Loucy (cell line): ENCODE data around the gene SRPK3.

Source experiments
- EZH2phosphoT487 ChIP-seq: fragments of 200-600 bp; IDR thresholded peaks from 2 replicates; pipeline ENCODE4 v1.6.1; 2018; ENCODE audit warnings: antibody characterized with exemption, mild to moderate bottlenecking, moderate library complexity, borderline replicate concordance
- TF ChIP-seq, protein P1 (sequence below): fragments of 200-600 bp; sonication (generic); conservative IDR thresholded peaks from 2 replicates; pipeline ENCODE4 v1.5.1; 2014; ENCODE audit warnings: mild to moderate bottlenecking, antibody characterized with exemption, low read length

DNA sequence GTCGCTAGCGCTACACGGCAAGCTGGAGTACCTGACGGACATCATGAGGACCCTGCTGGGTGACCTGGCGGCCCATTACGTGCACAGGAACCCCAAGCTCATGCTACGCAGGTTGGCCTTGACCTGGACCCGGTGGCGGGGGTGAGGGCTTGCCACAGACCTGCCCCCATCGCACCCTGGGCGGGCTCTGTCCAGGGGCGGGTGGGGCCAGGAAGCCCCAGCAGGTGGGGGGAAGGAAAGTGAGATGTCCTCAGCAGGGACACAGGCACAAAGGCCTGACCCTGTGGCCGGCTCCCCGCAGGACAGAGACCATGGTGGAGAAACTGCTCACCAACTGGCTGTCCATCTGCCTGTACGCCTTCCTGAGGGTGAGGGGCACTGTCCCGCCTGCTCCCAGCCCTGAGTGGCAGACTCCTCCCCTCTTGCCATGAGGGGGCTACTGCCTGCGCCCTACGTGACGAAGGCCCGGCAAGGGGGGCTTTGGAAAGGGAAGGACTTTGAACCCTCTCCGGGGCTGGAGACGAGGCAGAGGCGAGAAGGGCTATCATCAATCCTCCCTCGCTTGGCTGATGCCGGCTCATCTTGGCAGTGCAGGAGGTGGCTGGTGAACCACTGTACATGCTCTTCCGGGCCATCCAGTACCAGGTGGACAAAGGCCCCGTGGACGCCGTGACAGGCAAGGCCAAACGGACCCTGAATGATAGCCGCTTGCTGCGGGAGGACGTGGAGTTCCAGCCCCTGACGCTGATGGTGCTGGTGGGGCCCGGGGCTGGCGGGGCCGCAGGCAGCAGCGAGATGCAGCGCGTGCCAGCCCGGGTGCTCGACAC lies 5.3 kb upstream of the SRPK3 start:
- TF ChIP-seq, protein P1, sequence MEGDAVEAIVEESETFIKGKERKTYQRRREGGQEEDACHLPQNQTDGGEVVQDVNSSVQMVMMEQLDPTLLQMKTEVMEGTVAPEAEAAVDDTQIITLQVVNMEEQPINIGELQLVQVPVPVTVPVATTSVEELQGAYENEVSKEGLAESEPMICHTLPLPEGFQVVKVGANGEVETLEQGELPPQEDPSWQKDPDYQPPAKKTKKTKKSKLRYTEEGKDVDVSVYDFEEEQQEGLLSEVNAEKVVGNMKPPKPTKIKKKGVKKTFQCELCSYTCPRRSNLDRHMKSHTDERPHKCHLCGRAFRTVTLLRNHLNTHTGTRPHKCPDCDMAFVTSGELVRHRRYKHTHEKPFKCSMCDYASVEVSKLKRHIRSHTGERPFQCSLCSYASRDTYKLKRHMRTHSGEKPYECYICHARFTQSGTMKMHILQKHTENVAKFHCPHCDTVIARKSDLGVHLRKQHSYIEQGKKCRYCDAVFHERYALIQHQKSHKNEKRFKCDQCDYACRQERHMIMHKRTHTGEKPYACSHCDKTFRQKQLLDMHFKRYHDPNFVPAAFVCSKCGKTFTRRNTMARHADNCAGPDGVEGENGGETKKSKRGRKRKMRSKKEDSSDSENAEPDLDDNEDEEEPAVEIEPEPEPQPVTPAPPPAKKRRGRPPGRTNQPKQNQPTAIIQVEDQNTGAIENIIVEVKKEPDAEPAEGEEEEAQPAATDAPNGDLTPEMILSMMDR = no peak
- TF ChIP-seq EZH2phosphoT487 = no peak
